GM12878 (cell line): ENCODE results near the gene GALNT15.

Source experiments
- BHLHE40 ChIP-seq, 2 experiments: fragments of 450-650 bp in 1 of 2; IDR thresholded peaks; 2 replicates each; pipeline ENCODE4 v1.6.1; 2011 to 2017; ENCODE audit warnings: low read depth in 2 of 2, borderline replicate concordance in 1 of 2, improper control_type of control experiment in 1 of 2, low read length in 1 of 2, mild to moderate bottlenecking in 1 of 2
- CTCF ChIP-seq, 3 experiments: IDR thresholded peaks in 2 of 3; conservative IDR thresholded peaks in 1 of 3; 2 replicates each; pipeline ENCODE4 v1.5.1; 2011; ENCODE audit warnings: low read depth in 3 of 3, low read length in 3 of 3, mild to moderate bottlenecking in 3 of 3, control low read depth in 2 of 3, moderate library complexity in 2 of 3, inconsistent platforms in 1 of 3, mixed read lengths in 1 of 3; ENCODE audit not compliant: control insufficient read depth in 2 of 3, insufficient read depth in 1 of 3; ENCODE audit errors: extremely low read depth in 1 of 3
- EZH2 ChIP-seq: IDR thresholded peaks from 2 replicates; pipeline ENCODE4 v1.6.1; 2012; ENCODE audit warnings: low read depth, mild to moderate bottlenecking, control low read depth, inconsistent platforms, low read length, borderline replicate concordance; ENCODE audit not compliant: control insufficient read depth
- NBN ChIP-seq: fragments of 450-650 bp; IDR thresholded peaks from 2 replicates; pipeline ENCODE4 v1.6.1; 2016
- POLR2A ChIP-seq: IDR thresholded peaks from 2 replicates; pipeline ENCODE4 v1.6.1; 2011; ENCODE audit warnings: low read depth, mild to moderate bottlenecking, low read length
- POLR2AphosphoS2 ChIP-seq: IDR thresholded peaks from 2 replicates; pipeline ENCODE4 v1.6.1; 2011; ENCODE audit warnings: low read depth, mild to moderate bottlenecking, low read length, improper control_type of control experiment, moderate library complexity
- POLR2AphosphoS5 ChIP-seq: IDR thresholded peaks from 2 replicates; pipeline ENCODE4 v1.6.1; 2011; ENCODE audit warnings: mild to moderate bottlenecking, low read length, inconsistent platforms
- RB1 ChIP-seq: fragments of 450-650 bp; formaldehyde crosslinking; IDR thresholded peaks from 2 replicates; pipeline ENCODE4 v1.6.1; 2017; ENCODE audit warnings: mild to moderate bottlenecking, borderline replicate concordance
- SIN3A ChIP-seq: IDR thresholded peaks from 2 replicates; pipeline ENCODE4 v1.6.1; 2012; ENCODE audit warnings: low read depth, low read length, improper control_type of control experiment
- SIX5 ChIP-seq: IDR thresholded peaks from 2 replicates; pipeline ENCODE4 v1.6.1; 2011; ENCODE audit warnings: mild to moderate bottlenecking, low read depth, low read length, moderate library complexity; ENCODE audit not compliant: severe bottlenecking
- SKIL ChIP-seq: fragments of 450-650 bp; IDR thresholded peaks from 2 replicates; pipeline ENCODE4 v1.6.1; 2017; ENCODE audit warnings: mild to moderate bottlenecking, low read depth, inconsistent platforms; ENCODE audit not compliant: poor library complexity, severe bottlenecking
- TBL1XR1 ChIP-seq: IDR thresholded peaks from 2 replicates; pipeline ENCODE4 v1.6.1; 2012; ENCODE audit warnings: low read depth, low read length, improper control_type of control experiment
- ZNF24 ChIP-seq: fragments of 450-650 bp; IDR thresholded peaks from 2 replicates; pipeline ENCODE4 v1.6.1; 2017; ENCODE audit warnings: antibody characterized with exemption, mild to moderate bottlenecking
- ZNF274 ChIP-seq: IDR thresholded peaks from one replicate; pipeline ENCODE4 v1.8.0; 2011; ENCODE audit not compliant: insufficient read length, insufficient read depth

- TF ChIP-seq BHLHE40 (IDR thresholded peaks at IDR 0.05; ENCODE audit: borderline replicate concordance in 1 of 2, low read depth in 2 of 2, low read length in 1 of 2), result no peak
- no peak for TF ChIP-seq RB1
- no peak for TF ChIP-seq POLR2AphosphoS2
- no peak for TF ChIP-seq ZNF24
- no peak for TF ChIP-seq NBN
- TF ChIP-seq TBL1XR1, result no peak
- no peak for TF ChIP-seq SIX5
- no peak for TF ChIP-seq CTCF (IDR thresholded peaks at IDR 0.05 in 2 of 3, conservative IDR thresholded peaks at IDR 0.05 in 1 of 3; ENCODE audit: control insufficient read depth in 2 of 3, extremely low read depth in 1 of 3, insufficient read depth in 1 of 3, low read depth in 3 of 3, low read length in 3 of 3)
- no peak for TF ChIP-seq ZNF274
- TF ChIP-seq SIN3A, result no peak
- TF ChIP-seq SKIL, result no peak
- no peak for TF ChIP-seq POLR2A
- TF ChIP-seq POLR2AphosphoS5, result no peak
- no peak for TF ChIP-seq EZH2
These were observed 87.7 kb downstream of the GALNT15 start for GRCh38 chr3:16262174-16262573.
